ENCODE results near the gene SAMD7.

Gene SAMD7

GRCh38 chr3:169939320-169939719, 27.9 kb downstream of the SAMD7 start:
- Mint-ChIP-seq H3K36me3 (ENCODE audit: low read depth) (no peaks in the 10 kb centered on the region), H3K9me3 (no peaks in the 10 kb centered on the region), H3K4me1 (ENCODE audit: low read depth) (peaks cover 3% of the 10 kb centered on the region), H3K27ac (no peak overlapping the region), H3K4me3 (no peak overlapping the region), H3K27me3 (ENCODE audit: low read depth) (no peaks in the 10 kb centered on the region)

DNA sequence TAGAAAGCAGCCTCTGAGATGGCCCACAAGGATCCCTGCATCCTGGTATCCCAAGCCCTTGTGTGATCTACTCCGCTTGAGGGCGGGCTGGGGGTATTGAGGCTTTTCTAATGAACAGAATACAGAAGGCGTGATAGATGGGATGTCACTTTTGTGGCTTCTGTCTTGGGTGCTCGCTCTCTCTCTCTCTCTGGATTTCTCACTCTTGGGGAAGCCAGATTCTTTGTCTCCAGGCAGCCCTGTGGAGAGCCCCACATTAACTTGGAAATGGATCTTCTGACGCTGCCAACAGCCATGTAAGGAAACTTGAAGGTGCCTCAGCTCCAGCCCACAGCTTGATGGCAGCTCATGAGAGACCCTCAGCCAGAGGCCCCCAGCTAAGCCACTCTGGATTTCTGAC, 28.4 kb downstream of the SAMD7 start:
- H3K27me3 Mint-ChIP-seq (ENCODE audit: low read depth) = no peaks in the 10 kb centered on the region
- H3K27ac Mint-ChIP-seq = no peak overlapping the region
- H3K36me3 Mint-ChIP-seq (ENCODE audit: low read depth) = no peaks in the 10 kb centered on the region
- H3K9me3 Mint-ChIP-seq = no peaks in the 10 kb centered on the region
- H3K4me3 Mint-ChIP-seq = no peak overlapping the region
- peaks cover 3% of the 10 kb centered on the region for H3K4me1 Mint-ChIP-seq (ENCODE audit: low read depth)

DNA sequence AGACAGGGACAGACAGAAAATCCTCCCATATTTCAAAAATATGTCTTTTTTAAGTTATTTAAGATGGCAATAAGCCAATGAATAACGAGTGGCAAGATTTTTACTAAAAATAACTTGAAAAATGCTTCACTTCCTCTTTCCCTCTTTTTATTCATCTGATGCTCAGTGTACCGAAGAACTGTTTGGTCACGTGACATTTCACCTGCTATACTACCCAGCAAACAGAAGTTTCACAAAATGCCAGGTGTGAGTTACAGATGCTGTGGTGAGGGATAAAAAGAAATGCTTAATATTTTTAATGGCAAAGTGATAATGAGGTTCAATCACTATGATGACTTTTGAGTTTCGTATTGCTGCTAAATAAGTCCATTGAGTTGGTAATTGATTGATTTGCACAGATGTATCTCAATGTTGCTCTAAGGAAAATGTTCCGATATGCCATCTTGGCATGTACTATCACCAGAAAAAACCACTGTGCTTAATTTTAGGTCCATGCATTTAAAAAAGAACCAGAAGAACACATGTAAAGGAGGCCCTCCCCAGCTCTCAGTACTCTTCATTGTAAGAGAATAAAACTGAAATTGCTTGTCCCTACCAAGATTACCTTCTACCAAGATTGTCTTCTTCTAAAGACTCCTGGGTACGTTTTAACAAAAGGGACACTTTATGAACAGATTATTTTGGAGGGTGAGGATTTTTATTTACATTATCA, 29.3 kb downstream of the SAMD7 start:
- no peaks in the 10 kb centered on the region for H3K9me3 Mint-ChIP-seq
- no peaks in the 10 kb centered on the region for H3K36me3 Mint-ChIP-seq (ENCODE audit: low read depth)
- H3K27ac Mint-ChIP-seq = no peak overlapping the region
- no peak overlapping the region for H3K4me3 Mint-ChIP-seq
- H3K4me1 Mint-ChIP-seq (ENCODE audit: low read depth) = peaks cover 9% of the 10 kb centered on the region
- H3K27me3 Mint-ChIP-seq (ENCODE audit: low read depth) = no peaks in the 10 kb centered on the region

DNA sequence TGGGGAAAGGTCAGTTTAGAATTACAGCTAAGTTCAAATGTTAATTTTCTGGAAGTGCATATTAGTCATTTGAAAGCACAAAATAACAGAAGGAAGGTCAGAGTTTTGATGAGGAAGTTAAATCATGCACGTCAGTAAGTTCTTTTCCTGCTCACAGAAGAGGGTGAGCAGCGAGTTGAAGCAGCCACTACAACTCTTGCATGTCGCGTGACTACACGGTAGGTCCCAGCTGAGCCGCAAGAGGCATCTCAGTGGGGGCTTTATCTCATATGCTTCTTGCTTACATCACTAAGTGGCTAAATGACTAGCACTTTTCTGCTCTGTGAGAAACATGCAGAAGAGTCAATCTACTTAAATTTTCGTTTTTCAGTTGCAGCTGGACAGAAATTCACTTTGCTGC, 33.9 kb downstream of the SAMD7 start:
- Mint-ChIP-seq H3K36me3 (ENCODE audit: low read depth) (no peaks in the 10 kb centered on the region), H3K27me3 (ENCODE audit: low read depth) (no peaks in the 10 kb centered on the region), H3K9me3 (no peaks in the 10 kb centered on the region), H3K4me1 (ENCODE audit: low read depth) (peaks cover 10% of the 10 kb centered on the region), H3K27ac (no peak overlapping the region), H3K4me3 (no peak overlapping the region)

DNA sequence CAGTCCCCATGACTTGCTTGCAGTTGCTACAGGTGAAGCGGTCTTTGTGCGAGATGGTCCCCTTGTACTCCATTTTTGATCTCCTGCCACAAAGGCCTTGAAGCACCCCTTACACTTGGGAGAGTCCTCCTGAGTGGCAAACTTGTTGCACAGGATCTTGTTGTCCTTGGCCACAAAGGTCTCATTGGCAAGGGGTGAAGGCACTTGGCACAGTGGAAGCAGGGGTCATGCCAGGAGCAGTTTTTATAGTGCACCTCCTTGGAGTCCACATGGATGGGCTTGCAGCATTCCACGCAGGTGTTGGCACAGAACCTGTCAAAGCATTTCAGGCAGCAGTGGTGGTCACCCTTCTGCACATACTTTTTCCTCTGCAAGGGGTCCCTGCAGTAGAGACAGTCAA, 35.0 kb downstream of the SAMD7 start:
- Mint-ChIP-seq H3K27me3 (ENCODE audit: low read depth) (no peaks in the 10 kb centered on the region), H3K4me3 (no peak overlapping the region), H3K27ac (no peak overlapping the region), H3K9me3 (no peaks in the 10 kb centered on the region), H3K4me1 (ENCODE audit: low read depth) (peaks cover 6% of the 10 kb centered on the region), H3K36me3 (ENCODE audit: low read depth) (no peaks in the 10 kb centered on the region)

DNA sequence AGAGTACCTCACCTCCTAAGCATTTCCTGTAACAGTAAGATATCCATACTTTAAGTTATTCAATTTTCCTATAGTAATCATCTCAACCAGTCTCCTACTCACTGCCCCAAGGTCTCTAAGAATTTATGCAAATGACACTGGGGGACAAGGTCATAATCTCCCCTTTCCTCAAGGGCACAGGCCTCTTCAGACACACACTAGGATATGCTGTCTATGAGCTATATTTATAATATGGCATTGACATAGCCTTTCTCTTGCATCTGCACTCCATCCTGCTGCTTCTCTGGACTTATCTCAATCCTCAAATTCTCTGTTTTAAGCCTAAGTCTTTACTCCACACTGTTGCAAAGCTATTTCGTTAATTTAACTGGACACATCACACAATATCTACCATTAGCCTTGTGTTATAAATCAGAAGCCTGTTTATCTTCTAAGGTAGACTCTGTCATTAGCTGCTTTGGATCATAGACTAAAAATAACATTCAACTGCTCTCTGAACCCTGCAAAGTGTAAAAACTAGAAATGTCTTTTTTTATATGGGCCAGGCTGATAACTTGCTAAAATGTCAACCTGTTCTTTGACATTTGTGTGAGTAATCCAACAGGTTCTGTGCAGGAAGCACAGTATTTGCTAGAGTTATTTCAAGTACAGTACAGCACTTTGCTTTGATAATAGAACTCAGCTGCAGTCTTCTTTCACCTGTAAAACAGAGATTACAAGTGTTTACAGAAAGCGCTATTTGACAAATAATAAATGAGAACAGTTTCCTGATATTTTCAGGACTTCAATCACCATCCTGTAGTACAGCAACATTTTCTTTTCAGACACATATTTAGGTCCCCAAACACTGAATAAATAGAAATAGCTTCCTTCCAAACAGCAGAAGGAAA, 37.4 kb downstream of the SAMD7 start:
- no peak overlapping the region for H3K4me3 Mint-ChIP-seq
- no peaks in the 10 kb centered on the region for H3K36me3 Mint-ChIP-seq (ENCODE audit: low read depth)
- H3K27ac Mint-ChIP-seq = no peak overlapping the region

GRCh38 chr3:169952045-169952444, 40.7 kb downstream of the SAMD7 start:
- Mint-ChIP-seq H3K4me3 (no peak overlapping the region), H3K27me3 (ENCODE audit: low read depth) (no peaks in the 10 kb centered on the region), H3K9me3 (no peaks in the 10 kb centered on the region), H3K36me3 (ENCODE audit: low read depth) (no peaks in the 10 kb centered on the region), H3K4me1 (ENCODE audit: low read depth) (peaks cover 2% of the 10 kb centered on the region), H3K27ac (no peak overlapping the region)

More for the DNA sequence above, 37.4 kb downstream of the SAMD7 start:
- no peaks in the 10 kb centered on the region for H3K9me3 Mint-ChIP-seq
- no peaks in the 10 kb centered on the region for H3K27me3 Mint-ChIP-seq (ENCODE audit: low read depth)
- peaks cover 6% of the 10 kb centered on the region for H3K4me1 Mint-ChIP-seq (ENCODE audit: low read depth)

DNA sequence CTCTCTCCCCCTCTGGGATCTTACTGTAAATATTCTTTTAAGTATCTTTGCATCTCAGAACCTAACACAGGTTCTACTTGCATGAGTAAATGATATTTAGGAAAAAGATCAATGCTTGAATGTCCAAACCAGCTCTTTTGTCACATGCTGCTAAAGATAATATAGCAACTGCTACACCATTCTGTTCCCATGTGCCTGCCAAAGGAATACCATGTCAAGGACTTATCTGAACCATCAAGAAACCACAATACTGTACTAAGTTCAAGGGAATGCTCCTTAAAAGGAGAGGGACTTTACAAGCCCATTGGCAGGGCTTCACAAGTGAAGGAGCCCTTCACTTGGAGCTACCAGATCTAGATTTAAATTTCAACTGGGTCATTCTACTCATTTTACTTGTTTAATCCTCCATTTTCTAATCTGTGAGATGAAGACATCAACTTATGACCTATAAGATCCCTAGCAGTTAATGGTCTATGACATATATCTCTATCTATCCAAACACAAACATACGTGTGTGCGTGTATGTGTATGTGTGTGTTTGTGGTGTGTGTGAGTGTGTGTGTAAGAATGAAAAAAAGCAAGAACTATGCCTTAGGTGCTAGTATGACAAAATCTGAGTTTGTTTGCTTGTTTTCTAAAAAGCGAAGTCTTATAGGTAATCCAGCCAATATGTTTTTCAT, 42.2 kb downstream of the SAMD7 start:
- Mint-ChIP-seq H3K36me3 (ENCODE audit: low read depth) (no peaks in the 10 kb centered on the region), H3K27ac (no peak overlapping the region), H3K4me1 (ENCODE audit: low read depth) (peaks cover 2% of the 10 kb centered on the region), H3K9me3 (no peaks in the 10 kb centered on the region), H3K27me3 (ENCODE audit: low read depth) (peaks cover 3% of the 10 kb centered on the region), H3K4me3 (no peak overlapping the region)

DNA sequence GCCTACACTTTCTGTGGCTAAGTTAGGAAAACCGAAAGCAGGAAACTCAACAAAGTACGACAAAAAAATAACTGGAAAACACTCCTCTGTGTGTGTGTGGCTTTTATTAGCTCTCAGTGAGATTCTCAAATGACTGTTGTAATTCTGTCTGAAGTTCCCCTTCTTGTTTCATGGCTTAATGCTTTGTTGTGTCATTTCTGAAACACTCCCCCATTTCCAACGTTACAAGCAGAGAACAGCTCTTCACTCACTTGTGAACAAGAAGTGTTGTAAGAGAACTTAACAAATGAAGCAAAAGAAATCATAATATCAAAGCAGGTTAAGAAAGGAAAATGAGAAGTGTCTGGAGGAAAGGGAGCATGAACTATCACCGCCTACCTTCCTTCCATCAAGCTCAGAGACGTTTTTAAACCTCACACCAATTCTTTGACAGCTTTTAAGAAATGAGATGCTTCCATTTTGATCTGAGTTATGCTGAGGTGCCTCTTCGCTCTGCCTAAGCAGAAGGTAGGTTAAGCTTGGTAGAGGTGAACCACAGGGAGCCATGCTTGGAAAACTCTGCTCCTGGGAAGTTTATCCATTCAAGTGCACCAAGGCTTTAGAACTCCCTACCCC, 42.9 kb downstream of the SAMD7 start:
- peaks cover 6% of the 10 kb centered on the region for H3K27me3 Mint-ChIP-seq (ENCODE audit: low read depth)
- no peak overlapping the region for H3K4me3 Mint-ChIP-seq
- H3K9me3 Mint-ChIP-seq = no peaks in the 10 kb centered on the region
- peaks cover 2% of the 10 kb centered on the region for H3K4me1 Mint-ChIP-seq (ENCODE audit: low read depth)
- H3K36me3 Mint-ChIP-seq (ENCODE audit: low read depth) = no peaks in the 10 kb centered on the region
- no peak overlapping the region for H3K27ac Mint-ChIP-seq

DNA sequence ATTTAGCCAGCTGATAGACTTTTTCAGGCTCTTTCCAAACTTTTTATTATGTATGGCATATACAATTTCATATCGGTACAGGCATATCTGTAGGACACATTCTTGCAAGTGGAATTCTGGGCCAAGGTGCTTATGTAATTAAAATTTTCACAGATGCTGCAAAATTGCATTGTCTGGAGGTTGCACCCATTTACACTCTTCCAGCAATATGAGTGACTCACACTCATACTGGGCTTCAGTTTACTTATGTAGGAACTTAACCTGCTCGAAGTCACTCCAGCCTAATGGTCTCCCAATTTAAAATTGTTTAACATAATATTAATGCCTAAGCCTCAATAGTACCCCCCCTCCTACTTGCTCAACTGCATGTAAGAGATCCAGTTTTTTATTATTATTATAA, 44.0 kb downstream of the SAMD7 start:
- H3K9me3 Mint-ChIP-seq = no peaks in the 10 kb centered on the region
- peaks cover 2% of the 10 kb centered on the region for H3K4me1 Mint-ChIP-seq (ENCODE audit: low read depth)
- peaks cover 9% of the 10 kb centered on the region for H3K27me3 Mint-ChIP-seq (ENCODE audit: low read depth)
- H3K27ac Mint-ChIP-seq = no peak overlapping the region
- H3K4me3 Mint-ChIP-seq = no peak overlapping the region
- H3K36me3 Mint-ChIP-seq (ENCODE audit: low read depth) = no peaks in the 10 kb centered on the region

GRCh38 chr3:169964176-169964575, 52.8 kb downstream of the SAMD7 start:
- no peak overlapping the region for H3K4me3 Mint-ChIP-seq
- peaks cover 16% of the 10 kb centered on the region for H3K27me3 Mint-ChIP-seq (ENCODE audit: low read depth)
- H3K9me3 Mint-ChIP-seq = peaks cover 6% of the 10 kb centered on the region
- peaks cover 6% of the 10 kb centered on the region for H3K36me3 Mint-ChIP-seq (ENCODE audit: low read depth)
- peaks cover 24% of the 10 kb centered on the region for H3K4me1 Mint-ChIP-seq (ENCODE audit: low read depth)
- no peak overlapping the region for H3K27ac Mint-ChIP-seq

GRCh38 chr3:169965562-169966427, 54.4 kb downstream of the SAMD7 start:
- Mint-ChIP-seq H3K36me3 (ENCODE audit: low read depth) (peaks cover 6% of the 10 kb centered on the region), H3K27ac (peak overlapping the region; percentile 98), H3K9me3 (peaks cover 6% of the 10 kb centered on the region), H3K4me3 (peak overlapping the region; percentile 96), H3K27me3 (ENCODE audit: low read depth) (peaks cover 11% of the 10 kb centered on the region), H3K4me1 (ENCODE audit: low read depth) (peaks cover 28% of the 10 kb centered on the region)

DNA sequence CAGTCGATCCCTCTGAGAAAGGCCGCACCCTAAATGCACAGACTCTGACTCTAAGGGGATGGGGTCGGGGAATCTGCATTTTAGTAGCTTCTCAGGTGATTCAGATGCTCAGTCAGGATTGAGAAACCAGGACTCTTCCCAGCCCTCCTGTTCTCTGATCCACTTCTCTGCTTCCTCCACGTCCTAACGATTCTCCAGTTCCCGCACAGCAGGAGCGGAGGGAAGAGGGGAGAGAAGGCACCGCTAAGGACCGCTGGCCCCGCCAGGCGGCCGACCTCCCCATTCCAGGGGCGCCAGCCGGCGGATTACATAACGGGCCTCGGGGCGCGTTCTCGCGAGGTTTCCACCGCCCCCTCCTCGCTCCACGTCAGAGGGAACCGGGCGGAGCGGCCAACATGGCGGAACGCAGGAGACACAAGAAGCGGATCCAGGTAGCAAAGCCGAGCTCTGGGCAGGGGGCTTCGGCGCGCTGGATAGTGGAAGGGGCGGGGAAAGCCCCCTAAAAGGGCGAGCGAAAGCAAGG, 55.1 kb downstream of the SAMD7 start, which contains the start of gene SEC62:
SEC62 (plus strand) TSS at position 380 of the 523 bp plus-strand sequence; CDS start at position 396, 16 bp downstream.
- peaks cover 28% of the 10 kb centered on the region for H3K4me1 Mint-ChIP-seq (ENCODE audit: low read depth)

More for the DNA sequence above, 55.1 kb downstream of the SAMD7 start, which contains the start of gene SEC62:
- H3K27ac Mint-ChIP-seq = peak within 1 kb of the TSS; percentile 98
- peaks cover 6% of the 10 kb centered on the region for H3K9me3 Mint-ChIP-seq
- peak within 1 kb of the TSS; percentile 96 for H3K4me3 Mint-ChIP-seq
- H3K36me3 Mint-ChIP-seq (ENCODE audit: low read depth) = peaks cover 6% of the 10 kb centered on the region
- peaks cover 7% of the 10 kb centered on the region for H3K27me3 Mint-ChIP-seq (ENCODE audit: low read depth)
